ENCODE measurements around the gene ELMO1. TPM values are rescaled to one million over a fixed set of nuclear protein-coding genes. Genes with fewer than 3 reads are reported as not detected.
A peak's percentile ranks its signal among the peaks of the same experiment; 100 is the strongest.

The ELMO1 gene
- total RNA-seq, 1 donor from 2014 or later: 110 TPM

GRCh38 chr7:37011151-37011890, 437.3 kb downstream of the ELMO1 start:
- no peak for DNase-seq
- H3K4me1 Mint-ChIP-seq: peaks cover 3% of the 10 kb centered on the region
- H3K9me3 Mint-ChIP-seq: no peaks in the 10 kb centered on the region
- peaks cover 32% of the 10 kb centered on the region for H3K36me3 Mint-ChIP-seq (ENCODE audit: low read depth)
- no peak overlapping the region for H3K27ac Mint-ChIP-seq
- no peak overlapping the region for H3K4me3 Mint-ChIP-seq
- no peaks in the 10 kb centered on the region for H3K27me3 Mint-ChIP-seq
- intact Hi-C loops (cut with micrococcal nuclease): no loop called here

- no peak for DNase-seq
- Mint-ChIP-seq H3K4me1 (peaks cover 1% of the 10 kb centered on the region), H3K27ac (no peak overlapping the region), H3K36me3 (ENCODE audit: low read depth) (peaks cover 36% of the 10 kb centered on the region), H3K9me3 (no peaks in the 10 kb centered on the region), H3K4me3 (no peak overlapping the region), H3K27me3 (no peaks in the 10 kb centered on the region)
- intact Hi-C loops (cut with micrococcal nuclease): no loop called here
These were observed 439.5 kb downstream of the ELMO1 start for GRCh38 chr7:37009125-37009675.

- Mint-ChIP-seq H3K4me1 (peaks cover 1% of the 10 kb centered on the region), H3K9me3 (no peaks in the 10 kb centered on the region), H3K27me3 (no peaks in the 10 kb centered on the region), H3K27ac (no peak overlapping the region), H3K36me3 (ENCODE audit: low read depth) (peaks cover 40% of the 10 kb centered on the region), H3K4me3 (no peak overlapping the region)
- intact Hi-C loops (cut with micrococcal nuclease): no loop called here
- DNase-seq: no peak
These were observed 441.0 kb downstream of the ELMO1 start for GRCh38 chr7:37007691-37008090.

GRCh38 chr7:37007268-37007667, 441.4 kb downstream of the ELMO1 start:
- Mint-ChIP-seq H3K27me3 (no peaks in the 10 kb centered on the region), H3K4me3 (no peak overlapping the region), H3K4me1 (peaks cover 1% of the 10 kb centered on the region), H3K36me3 (ENCODE audit: low read depth) (peaks cover 41% of the 10 kb centered on the region), H3K9me3 (peaks cover 4% of the 10 kb centered on the region), H3K27ac (no peak overlapping the region)
- DNase-seq: no peak
- intact Hi-C loops (cut with micrococcal nuclease): no loop called here

GRCh38 chr7:37006764-37007163, 441.9 kb downstream of the ELMO1 start:
- intact Hi-C loops (cut with micrococcal nuclease): no loop called here
- peaks cover 8% of the 10 kb centered on the region for H3K9me3 Mint-ChIP-seq

GRCh38 chr7:37000511-37000910, 448.2 kb downstream of the ELMO1 start:
- Mint-ChIP-seq H3K9me3 (peaks cover 13% of the 10 kb centered on the region), H3K27me3 (no peaks in the 10 kb centered on the region), H3K4me1 (no peaks in the 10 kb centered on the region), H3K27ac (no peak overlapping the region), H3K4me3 (no peak overlapping the region), H3K36me3 (ENCODE audit: low read depth) (peaks cover 33% of the 10 kb centered on the region)
- intact Hi-C loops (cut with micrococcal nuclease): no loop called here
- no peak for DNase-seq

More at GRCh38 chr7:37006764-37007163, 441.9 kb downstream of the ELMO1 start:
- H3K36me3 Mint-ChIP-seq (ENCODE audit: low read depth): peaks cover 43% of the 10 kb centered on the region
- H3K4me1 Mint-ChIP-seq: peaks cover 1% of the 10 kb centered on the region
- H3K4me3 Mint-ChIP-seq: no peak overlapping the region
- H3K27ac Mint-ChIP-seq: no peak overlapping the region
- no peak for DNase-seq
- H3K27me3 Mint-ChIP-seq: no peaks in the 10 kb centered on the region

GRCh38 chr7:36999626-37000485, 448.8 kb downstream of the ELMO1 start:
- Mint-ChIP-seq H3K27ac (no peak overlapping the region), H3K4me3 (no peak overlapping the region), H3K36me3 (ENCODE audit: low read depth) (peaks cover 33% of the 10 kb centered on the region), H3K4me1 (no peaks in the 10 kb centered on the region), H3K27me3 (no peaks in the 10 kb centered on the region), H3K9me3 (peaks cover 13% of the 10 kb centered on the region)
- no peak for DNase-seq
- intact Hi-C loops (cut with micrococcal nuclease): no loop called here

GRCh38 chr7:36995776-36996175, 452.9 kb downstream of the ELMO1 start:
- H3K27ac Mint-ChIP-seq: no peak overlapping the region
- peaks cover 4% of the 10 kb centered on the region for H3K4me1 Mint-ChIP-seq
- H3K4me3 Mint-ChIP-seq: no peak overlapping the region
- DNase-seq: no peak
- peaks cover 9% of the 10 kb centered on the region for H3K36me3 Mint-ChIP-seq (ENCODE audit: low read depth)
- H3K9me3 Mint-ChIP-seq: peaks cover 3% of the 10 kb centered on the region
- intact Hi-C loops (cut with micrococcal nuclease): no loop called here
- H3K27me3 Mint-ChIP-seq: no peaks in the 10 kb centered on the region

- no peak overlapping the region for H3K4me3 Mint-ChIP-seq
- H3K27ac Mint-ChIP-seq: no peak overlapping the region
- H3K36me3 Mint-ChIP-seq (ENCODE audit: low read depth): peaks cover 9% of the 10 kb centered on the region
- peaks cover 3% of the 10 kb centered on the region for H3K9me3 Mint-ChIP-seq
- no peaks in the 10 kb centered on the region for H3K27me3 Mint-ChIP-seq
- peaks cover 4% of the 10 kb centered on the region for H3K4me1 Mint-ChIP-seq
- intact Hi-C loops (cut with micrococcal nuclease): no loop called here
- no peak for DNase-seq
These were observed 454.1 kb downstream of the ELMO1 start for GRCh38 chr7:36994456-36995112.

GRCh38 chr7:36986948-36987724, 461.5 kb downstream of the ELMO1 start:
- H3K27me3 Mint-ChIP-seq: no peaks in the 10 kb centered on the region
- no peaks in the 10 kb centered on the region for H3K9me3 Mint-ChIP-seq
- intact Hi-C loops (cut with micrococcal nuclease): loop anchor here (1.0 to 5.0 kb wide), 3 partner anchors 195 to 500 kb away; no protein-coding TSS in a partner anchor
- no peak overlapping the region for H3K4me3 Mint-ChIP-seq
- H3K36me3 Mint-ChIP-seq (ENCODE audit: low read depth): peaks cover 8% of the 10 kb centered on the region
- H3K4me1 Mint-ChIP-seq: peaks cover 14% of the 10 kb centered on the region
- DNase-seq: peak; percentile 85
- no peak overlapping the region for H3K27ac Mint-ChIP-seq

GRCh38 chr7:36986511-36986933, 462.1 kb downstream of the ELMO1 start:
- no peak for DNase-seq
- no peaks in the 10 kb centered on the region for H3K27me3 Mint-ChIP-seq
- H3K36me3 Mint-ChIP-seq (ENCODE audit: low read depth): peaks cover 10% of the 10 kb centered on the region
- intact Hi-C loops (cut with micrococcal nuclease): loop anchor here (5.0 kb wide), 2 partner anchors 211 to 499 kb away; no protein-coding TSS in a partner anchor
- H3K27ac Mint-ChIP-seq: no peak overlapping the region
- H3K4me1 Mint-ChIP-seq: peaks cover 14% of the 10 kb centered on the region
- H3K4me3 Mint-ChIP-seq: no peak overlapping the region
- H3K9me3 Mint-ChIP-seq: no peaks in the 10 kb centered on the region

GRCh38 chr7:36985866-36986400, 462.7 kb downstream of the ELMO1 start:
- Mint-ChIP-seq H3K27ac (no peak overlapping the region), H3K9me3 (no peaks in the 10 kb centered on the region), H3K4me3 (no peak overlapping the region), H3K36me3 (ENCODE audit: low read depth) (peaks cover 10% of the 10 kb centered on the region), H3K4me1 (peaks cover 14% of the 10 kb centered on the region), H3K27me3 (no peaks in the 10 kb centered on the region)
- intact Hi-C loops (cut with micrococcal nuclease): loop anchor here (5.0 kb wide), 2 partner anchors 211 to 499 kb away; no protein-coding TSS in a partner anchor
- DNase-seq: no peak

- H3K4me3 Mint-ChIP-seq: no peak overlapping the region
- no peak overlapping the region for H3K27ac Mint-ChIP-seq
- peaks cover 14% of the 10 kb centered on the region for H3K4me1 Mint-ChIP-seq
- intact Hi-C loops (cut with micrococcal nuclease): loop anchor here (5.0 kb wide), 2 partner anchors 212 to 498 kb away; no protein-coding TSS in a partner anchor
- H3K36me3 Mint-ChIP-seq (ENCODE audit: low read depth): peaks cover 12% of the 10 kb centered on the region
- no peaks in the 10 kb centered on the region for H3K9me3 Mint-ChIP-seq
- H3K27me3 Mint-ChIP-seq: no peaks in the 10 kb centered on the region
- no peak for DNase-seq
These were observed 463.3 kb downstream of the ELMO1 start for GRCh38 chr7:36985316-36985715.

All from activated CD4-positive, alpha-beta T cell treated with anti-CD3 and anti-CD28 coated beads, Interleukin-2, amount 10 ng/mL, durations not matched to agents 24 days and 14 days (primary cell).